Islet of Langerhans (tissue), 1 donor: Measurements from ENCODE around the gene DDR2.

Experiments used
- FAIRE-seq: peaks from one replicate; lab custom pipeline; 2011; peaks lifted over from hg19 to GRCh38; lab: Jason Lieb, UNC

The DDR2 gene

DNA sequence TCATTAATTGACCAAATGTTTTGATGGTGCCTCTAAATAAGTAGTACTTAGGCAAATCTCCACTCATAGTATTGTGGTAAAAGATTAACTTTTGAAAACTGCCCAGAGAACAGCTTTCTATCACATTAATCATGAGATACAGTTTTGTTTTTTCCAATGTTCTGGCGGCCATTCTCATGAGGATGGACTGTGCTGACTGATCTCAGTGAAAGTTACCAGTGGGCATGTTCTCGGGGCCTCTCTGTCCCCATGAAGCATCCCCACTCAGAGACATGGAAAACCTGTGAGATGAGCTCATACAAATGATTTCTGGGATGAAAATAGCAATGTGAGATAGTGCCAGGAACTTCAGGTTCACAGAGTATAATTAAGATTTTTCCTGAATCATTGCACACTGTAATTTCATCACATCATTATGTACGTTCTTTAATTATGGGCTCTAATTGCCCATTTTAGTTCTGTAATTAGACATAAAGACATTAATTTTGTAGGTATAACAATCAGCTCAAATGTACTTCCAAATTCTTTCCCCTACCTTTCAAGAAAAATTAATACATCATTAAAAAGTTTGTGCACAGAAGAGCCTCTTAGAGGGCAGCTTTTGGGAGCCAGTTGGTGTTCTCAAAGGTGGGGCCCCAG lies 40.5 kb downstream of the DDR2 start:
- no peak for FAIRE-seq

DNA sequence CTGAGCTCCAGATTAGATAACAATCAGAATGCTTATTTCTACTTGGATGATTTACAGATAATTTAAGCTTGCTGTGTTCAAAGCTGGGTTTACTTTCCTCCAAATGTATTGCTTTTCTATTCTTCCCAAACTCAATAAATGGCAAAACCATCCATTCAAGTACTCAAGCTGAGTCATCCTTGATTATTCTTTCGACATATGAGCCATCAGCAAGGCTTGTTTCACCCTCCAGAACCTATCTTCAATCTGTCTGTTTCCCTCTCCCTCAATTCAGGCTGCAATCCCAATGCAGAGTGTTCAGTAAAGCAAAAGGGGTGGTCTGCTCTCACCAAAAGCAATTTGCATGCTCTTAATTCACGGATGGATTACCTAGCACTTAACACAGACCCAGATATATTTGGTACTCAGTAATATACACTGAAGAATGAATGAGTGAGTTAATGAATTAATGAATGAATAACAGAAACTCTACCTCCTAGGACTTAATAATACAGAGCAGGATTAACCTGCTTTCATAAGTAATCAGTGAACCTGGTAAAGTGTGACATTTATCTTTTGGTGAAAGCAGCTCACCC lies 41.9 kb downstream of the DDR2 start:
- peak; percentile 9 for FAIRE-seq

DNA sequence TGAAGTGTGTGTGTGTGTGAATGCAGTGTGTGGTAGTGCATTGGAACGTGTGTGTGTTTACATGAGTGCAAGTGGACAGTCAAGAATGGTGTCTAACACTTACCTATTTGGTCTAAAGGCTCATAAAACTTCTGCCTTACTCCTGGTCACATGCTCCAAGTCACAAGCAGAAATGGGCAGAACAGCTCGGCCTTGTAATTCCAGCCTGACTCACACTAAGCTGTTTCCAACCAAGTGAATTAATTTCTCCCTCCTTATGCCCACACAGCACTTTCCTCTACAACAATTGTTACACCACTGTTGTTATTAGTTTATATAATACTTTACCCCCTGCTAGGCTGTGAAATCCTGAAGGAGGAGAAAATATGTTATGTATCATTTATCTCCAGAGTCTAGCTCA lies 43.8 kb downstream of the DDR2 start:
- FAIRE-seq: no peak

DNA sequence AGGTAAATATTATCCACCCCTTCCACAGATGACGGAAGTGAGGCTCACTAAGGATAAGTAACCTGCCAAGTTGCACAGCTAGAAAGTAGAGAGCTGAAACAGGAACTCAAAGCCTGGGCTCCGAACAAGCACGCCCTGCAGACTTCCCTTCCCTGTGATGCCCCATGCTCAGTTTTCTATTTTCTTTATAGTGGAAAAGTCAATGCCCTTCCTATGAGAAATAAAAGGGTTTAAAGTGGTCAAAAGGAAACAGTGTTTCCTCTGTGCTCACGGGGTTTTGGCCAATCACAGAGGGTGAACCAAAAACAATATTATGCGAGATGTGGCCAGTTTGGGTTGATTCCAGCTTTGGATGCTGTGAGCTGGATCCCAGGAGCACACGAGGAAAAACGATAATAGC lies 44.5 kb downstream of the DDR2 start:
- FAIRE-seq: no peak

DNA sequence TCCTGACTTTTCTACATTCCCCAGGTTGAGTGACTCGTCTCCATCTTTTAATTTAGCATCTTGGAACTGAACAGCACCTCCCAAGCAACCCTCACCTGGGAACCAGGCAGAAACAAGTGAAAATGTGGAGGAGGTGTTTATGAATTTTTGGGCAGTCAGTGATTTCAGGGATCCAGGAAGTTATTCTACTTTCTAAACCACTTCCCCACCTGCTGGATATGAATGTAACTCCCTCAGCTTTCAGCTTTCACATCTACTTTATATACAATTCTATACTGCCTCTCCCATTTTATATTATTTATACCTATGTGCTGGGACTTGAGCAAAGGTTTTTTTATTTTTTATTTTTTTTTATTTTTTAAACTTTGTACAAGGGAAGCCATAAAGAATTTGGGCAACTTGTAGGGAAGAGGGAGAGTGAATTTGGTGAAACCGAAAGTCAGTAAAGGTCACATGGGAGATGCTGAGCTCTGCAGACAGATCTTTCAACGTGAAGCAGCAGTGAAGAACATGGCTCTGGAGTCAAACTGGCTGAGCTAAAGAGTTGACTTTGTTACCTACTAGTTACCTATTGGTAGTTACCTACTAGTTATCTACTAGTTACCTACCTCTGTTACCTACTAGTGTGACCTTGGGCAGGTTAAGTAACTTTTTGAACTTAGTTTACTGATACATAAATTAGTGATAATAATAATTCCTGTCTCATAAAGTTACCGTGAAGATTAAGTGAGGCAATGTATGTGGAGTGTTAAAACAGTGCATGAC lies 45.5 kb downstream of the DDR2 start:
- FAIRE-seq: no peak

DNA sequence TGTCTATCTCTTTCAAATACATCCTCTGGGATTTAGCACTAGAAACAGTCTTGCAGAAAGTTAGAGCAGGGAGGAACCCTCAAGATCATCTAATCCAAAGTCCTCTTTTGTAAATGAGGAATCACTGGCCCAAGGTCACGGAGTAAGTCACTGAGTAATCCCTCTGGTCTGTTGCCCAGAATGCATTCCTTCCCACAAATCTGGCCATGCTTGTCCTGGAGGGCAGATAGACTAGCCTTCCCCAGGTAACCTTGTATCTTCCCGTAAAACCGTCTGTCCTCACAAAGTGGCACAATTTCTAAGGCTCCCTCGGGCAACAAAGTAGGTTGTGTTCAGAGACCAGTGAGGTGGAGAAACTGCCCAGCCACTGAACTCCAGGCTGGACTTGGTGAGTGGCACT lies 46.2 kb downstream of the DDR2 start:
- FAIRE-seq: no peak

DNA sequence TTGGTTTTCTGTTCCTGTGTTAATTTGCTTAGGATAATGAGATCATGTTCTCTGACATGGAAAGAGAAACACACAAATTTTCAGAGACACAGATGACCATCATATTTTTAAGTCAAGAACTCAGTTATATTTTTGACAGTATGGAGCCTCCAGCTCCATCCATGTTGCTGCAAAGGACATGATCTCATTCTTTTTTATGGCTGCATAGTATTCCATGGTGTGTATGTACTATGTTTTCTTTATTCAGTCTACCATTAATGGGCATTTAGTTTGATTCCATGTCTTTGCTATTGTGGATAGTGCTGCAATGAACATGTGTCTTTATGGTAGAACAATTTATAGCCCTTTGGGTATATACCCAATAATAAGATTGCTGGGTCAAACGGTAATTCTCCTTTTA lies 47.0 kb downstream of the DDR2 start:
- FAIRE-seq: no peak

DNA sequence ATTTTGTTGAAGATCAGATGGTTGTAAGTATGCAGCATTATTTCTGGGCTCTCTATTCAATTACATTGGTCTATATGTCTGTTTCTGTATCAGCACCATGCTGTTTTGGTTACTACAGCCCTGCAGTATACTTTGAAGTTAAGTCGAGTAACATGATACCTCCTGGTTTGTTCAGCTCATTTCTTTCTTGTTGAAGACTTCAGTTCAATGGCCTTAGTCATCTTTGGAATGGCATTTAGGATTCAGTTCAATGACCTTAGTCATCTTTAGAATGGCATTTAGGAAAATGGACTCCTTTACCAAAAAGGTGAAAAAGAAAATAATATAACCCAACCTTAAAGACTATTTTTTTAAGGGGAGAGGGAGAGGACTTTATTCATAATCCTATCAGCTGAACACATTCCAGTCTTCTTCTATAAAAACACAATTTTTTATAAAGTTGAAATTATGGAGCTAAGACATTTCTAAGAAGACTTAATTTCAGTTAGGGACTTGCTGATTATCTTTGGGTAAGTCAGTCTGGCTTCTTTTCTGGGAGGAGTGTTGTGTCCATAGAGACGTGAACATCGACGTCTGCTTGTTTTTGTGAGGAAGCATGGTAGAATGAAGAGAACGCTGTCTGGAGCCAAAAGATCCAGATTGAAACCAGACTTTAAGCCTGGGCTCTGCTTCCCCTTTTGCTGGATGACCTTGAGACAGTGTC lies 48.3 kb downstream of the DDR2 start:
- FAIRE-seq: no peak

DNA sequence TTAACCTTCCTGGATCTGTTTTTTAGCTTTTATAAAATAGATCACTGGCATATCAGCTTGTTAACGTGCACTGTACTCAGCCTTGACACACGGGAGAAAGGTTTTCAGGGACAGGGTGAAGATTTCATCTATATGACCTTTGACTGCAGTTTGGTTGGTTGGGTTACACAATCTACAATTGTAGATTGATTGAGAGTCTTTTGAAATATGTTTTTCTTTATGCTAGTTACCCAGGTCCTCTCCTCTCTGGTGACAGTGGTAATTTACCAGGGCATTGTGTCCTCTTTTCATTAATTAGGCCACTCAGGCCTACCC lies 48.8 kb downstream of the DDR2 start:
- no peak for FAIRE-seq

DNA sequence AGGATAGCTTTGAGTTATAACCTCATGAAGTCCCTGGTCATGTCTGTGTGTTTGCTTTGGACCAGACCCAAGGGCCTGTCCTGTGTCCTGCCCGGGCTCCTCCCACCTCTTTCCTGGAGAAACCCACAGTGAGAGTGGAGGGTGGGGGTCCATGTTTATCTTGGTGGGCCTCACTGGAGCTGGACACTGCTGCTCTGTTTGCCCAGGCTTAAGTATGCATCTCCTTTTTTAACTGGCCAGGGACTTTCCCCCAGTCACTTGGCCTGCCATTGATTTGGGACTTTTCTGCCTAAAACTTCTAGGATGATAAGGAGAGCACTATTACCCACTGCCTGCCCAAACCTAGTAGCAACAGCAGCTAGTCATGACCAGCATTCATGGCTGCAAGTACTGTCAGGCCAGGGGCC lies 49.8 kb downstream of the DDR2 start:
- FAIRE-seq: no peak

DNA sequence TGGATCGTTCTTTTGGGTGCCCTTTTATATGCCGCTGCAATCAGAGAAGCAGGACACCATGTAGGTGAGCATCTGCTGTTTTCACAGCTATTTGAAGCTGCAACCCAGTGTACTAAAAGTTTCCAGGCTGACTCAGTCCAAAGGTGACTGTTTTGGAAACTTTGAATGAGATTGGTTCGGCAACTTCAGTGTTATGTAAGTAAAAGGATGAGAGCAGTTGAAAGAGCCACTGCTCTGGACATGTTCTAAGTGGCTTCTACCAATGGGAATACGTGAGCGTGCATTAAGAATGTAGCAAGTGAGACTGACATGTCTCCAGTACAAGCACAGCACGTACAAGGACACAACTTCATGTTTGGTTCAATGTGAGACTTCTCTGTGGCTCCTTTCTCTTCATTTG lies 55.6 kb downstream of the DDR2 start:
- no peak for FAIRE-seq

DNA sequence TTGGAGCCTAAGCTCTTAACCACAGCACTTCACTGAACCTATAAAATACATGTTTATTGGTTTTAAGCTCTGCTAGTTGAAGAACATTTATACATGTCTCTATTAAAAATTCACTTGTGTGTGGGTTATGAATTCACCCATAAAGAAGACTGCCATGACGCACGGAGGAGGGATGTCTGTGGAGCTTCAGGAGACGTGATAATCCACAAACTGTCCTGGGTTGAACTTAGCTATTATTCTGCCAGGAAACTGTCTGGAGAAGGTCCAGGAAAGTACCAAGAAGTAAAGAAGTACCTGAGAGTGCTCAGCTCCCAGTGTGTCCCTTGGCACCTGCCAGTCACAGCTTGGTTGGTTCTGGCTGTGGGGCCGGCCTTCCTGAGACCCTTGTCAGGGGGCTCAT lies 56.3 kb downstream of the DDR2 start:
- no peak for FAIRE-seq

DNA sequence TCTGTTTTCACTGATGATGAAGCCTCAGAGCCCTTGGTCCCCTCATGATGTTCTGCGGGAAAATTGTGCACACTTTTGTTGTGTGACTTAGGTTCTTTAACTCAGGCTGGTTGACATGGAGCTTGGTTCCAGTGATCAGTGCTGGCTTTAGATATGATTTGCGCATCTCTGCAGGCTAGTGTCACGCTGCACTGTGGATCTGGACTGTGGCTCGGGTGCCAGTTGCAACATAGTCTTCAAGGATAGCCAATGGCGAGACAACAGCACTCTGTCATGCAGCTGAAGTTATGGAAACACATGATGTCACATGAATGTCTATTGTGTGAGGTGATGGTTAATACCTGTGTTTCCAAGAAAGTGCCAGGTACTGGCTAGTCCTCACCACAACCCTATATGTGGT lies 56.7 kb downstream of the DDR2 start:
- FAIRE-seq: no peak

DNA sequence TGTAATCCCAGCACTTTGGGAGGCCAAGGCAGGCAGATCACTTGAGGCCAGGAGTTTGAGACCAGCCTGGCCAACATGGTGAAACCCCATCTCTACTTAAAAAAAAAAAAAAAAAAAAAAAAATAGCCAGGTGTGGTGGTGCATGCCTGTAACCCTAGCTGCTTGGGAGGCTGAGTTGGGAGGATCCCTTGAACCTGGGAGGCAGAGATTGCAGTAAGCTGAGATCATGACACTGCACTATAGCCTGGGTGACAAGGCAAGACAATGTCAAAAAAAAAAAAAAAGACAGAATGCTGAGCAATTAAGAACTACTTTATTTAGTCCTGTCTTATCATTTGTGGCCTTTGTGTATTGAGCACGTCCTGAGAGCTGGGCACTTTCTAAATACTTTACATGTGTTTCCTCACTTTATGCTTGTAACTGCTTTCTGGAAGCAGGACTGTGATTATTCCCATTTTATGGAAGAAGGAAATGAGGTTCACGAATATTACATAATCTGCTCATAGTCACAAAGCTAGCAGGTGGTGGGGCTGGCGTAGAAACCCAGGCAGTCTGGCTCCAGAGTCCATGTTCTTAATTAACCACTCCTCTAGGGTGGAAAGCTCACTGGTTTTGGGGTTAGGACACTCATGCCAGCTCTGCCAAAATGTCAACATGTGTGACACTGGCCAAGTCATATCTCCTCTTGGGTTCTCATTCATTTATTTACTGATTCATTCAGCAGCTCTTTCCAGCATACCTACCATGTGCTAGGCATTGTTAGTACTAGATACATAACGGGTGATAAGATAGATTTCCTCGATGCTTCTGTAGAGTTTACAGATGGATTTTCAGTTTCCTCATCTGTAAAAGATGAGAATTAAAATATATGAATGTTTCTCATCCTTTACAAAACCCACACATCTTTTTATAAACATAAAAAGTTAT lies 57.7 kb downstream of the DDR2 start:
- FAIRE-seq: no peak

DNA sequence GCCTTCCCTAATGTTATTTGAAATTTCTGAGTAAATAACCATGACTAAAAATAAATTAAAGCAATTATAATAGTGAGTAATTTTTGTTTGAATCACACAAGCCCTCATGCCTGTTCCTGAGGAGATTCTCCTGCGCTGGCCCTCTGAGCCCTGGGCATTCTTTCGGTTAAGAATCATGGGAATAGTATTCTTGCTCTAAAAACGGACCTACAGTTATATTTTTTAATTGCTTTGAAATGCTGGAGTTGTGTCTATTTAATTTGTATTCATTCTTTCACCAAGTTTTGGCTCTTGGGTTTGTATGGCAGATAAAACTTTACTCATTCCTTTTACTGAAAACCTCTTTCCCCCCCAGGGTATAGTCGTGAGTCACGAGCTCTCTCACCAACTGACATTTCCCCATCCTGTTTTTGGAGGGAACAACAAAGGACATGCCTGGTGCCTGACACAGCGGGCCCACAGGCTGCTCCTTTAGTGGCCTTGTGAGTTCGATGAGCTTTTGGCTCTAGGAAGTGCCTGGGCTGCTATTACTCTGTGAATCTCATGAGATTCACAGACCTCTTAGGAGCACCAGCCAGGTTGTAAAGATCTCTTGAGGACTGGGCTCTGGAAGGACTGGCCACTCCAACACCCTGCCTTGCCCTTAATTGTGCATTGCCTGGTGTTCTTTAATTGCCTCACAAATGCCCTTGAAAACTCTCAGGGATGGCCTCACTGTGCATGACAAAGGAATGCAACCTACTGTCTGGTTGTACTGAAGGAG lies 58.6 kb downstream of the DDR2 start:
- FAIRE-seq: no peak

DNA sequence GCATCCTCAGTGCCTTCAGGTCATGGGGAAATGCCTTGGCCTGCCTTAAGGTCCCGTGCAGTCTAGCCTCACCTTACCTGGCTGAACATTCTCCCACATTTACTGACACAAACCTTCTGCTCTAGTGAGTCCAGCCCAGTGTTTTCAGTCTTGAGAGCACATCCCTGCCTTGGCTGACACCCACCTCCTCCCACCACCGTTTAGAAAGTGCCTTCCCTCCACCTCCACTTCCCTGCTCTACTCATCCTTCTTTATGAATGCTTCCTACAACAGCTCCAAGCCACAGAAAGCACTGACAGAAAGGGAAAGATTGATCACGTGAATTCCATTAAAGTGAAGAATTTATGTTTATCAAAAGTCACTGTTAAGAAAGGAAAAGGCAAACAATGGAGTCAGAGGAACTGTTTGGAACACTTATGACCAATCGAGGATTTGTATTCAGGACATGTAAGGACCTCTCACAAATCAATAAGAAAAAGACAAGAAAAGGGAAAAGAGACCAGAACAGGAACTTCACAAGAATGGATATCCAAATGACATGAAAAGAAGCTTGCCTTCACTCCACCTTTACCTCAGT lies 59.8 kb downstream of the DDR2 start:
- FAIRE-seq: no peak

DNA sequence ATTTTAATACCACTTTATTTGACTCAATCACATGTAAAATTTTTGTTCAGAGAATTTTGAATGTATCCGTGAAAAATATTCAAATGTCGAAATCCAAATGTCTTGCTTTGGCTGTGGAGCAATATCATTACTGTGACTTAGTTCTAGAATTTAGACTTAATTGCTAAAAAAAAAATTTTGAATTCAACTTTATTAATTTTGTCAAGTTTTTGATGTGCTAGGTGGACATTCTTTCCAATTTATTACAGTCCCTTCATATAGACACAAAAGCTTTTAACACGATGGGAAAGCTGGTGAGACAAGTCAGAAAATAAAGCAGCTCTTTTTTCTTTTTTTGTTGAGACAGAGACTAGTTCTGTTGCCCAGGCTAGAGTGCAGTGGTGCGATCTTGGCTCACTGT lies 62.6 kb downstream of the DDR2 start:
- FAIRE-seq: no peak

DNA sequence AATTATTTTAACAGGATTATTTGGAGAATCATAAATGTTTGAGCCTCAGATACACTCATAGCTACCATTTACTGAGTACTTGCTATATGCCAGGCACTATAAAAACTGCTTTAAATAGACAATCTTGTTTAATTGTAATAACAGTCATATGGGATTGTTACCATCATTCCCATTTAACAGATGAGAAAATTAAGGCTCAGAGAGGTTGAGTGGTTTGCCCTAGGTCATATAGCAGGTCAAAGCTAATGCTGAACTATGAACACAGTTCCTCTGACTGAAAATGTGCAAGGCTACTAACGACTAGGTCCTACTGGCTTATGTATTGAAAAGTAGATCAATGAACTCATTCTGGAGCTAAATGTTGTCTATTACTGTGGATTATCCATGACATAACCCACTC lies 63.4 kb downstream of the DDR2 start:
- no peak for FAIRE-seq

DNA sequence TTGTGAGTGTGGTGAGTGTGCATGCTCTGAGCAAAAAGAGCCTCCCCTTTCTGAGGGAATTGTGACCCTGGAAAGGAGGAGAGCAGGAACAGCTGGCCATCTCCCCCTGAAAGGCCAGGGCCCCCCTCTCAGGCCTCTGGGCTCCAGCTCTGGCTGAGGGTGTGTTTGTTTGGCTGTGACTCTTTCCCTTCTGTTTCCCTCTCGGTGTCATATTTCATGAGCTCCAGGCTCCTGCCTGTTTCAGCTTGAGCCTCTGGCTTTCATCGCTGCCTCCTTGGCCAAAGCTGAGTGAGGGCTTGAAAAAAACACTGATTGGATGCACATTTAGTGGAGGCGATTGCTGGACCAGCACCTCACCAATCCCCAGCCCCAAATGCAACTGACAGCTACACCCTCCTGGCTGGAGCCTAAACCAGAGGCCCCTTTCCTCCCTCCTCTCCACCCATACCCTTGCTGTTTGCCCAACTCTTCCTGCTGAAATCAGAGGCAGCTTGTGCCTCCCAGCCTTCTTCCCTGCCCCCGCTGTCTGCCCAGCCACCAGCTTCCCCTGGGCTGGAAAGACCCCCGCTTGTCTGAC lies 64.1 kb downstream of the DDR2 start:
- FAIRE-seq: no peak

DNA sequence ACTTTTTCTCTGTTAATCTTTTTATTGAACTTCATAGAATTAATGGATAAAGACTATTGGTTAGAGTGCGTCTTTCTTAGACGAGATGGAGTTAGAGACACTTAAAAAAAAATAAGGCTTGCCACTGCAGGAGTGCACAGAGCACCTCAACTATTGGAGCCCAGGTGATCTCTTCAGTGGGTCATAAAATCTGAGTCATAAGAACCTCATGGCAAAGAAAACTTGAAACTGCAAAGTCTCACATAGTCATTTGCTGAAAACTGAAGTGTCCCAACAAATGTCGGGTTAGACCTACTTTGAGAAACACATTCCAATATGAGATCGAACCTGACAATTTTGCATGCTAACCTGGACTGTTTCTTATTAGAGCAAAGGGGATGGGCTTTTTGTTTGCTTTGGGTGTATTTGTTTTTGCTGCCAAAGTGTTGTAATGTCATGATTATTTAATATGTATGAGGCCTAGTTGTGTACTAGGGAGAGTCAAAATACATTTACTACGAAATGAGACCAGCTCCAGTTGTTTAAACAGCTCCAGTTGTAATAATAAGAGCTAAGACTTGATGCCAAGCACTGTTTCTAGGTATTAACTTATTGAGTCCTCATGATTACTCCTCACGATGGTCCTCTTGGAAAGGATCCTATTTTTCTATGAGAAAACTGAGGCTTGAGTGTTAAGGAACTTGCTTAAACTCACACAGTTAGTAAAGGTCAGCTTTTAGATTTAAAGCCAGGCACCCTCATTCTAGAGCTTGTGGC lies 65.1 kb downstream of the DDR2 start:
- FAIRE-seq: no peak
